22Rv1 (cell line): ENCODE data around the gene SCN4B.

Experiments used
- CTCF ChIP-seq: fragments of 450-650 bp; IDR thresholded peaks from 2 replicates; pipeline ENCODE4 v1.5.1; 2017; ENCODE audit warnings: mild to moderate bottlenecking
- ZFX ChIP-seq: fragments of 450-650 bp; IDR thresholded peaks from 2 replicates; pipeline ENCODE4 v1.6.1; 2017; ENCODE audit warnings: antibody characterized with exemption, borderline replicate concordance

GRCh38 chr11:118099838-118100556, 52.6 kb downstream of the SCN4B start:
- TF ChIP-seq CTCF (no peak), ZFX (no peak)
